ENCODE data around the gene CACNA1E.

Gene CACNA1E

DNA sequence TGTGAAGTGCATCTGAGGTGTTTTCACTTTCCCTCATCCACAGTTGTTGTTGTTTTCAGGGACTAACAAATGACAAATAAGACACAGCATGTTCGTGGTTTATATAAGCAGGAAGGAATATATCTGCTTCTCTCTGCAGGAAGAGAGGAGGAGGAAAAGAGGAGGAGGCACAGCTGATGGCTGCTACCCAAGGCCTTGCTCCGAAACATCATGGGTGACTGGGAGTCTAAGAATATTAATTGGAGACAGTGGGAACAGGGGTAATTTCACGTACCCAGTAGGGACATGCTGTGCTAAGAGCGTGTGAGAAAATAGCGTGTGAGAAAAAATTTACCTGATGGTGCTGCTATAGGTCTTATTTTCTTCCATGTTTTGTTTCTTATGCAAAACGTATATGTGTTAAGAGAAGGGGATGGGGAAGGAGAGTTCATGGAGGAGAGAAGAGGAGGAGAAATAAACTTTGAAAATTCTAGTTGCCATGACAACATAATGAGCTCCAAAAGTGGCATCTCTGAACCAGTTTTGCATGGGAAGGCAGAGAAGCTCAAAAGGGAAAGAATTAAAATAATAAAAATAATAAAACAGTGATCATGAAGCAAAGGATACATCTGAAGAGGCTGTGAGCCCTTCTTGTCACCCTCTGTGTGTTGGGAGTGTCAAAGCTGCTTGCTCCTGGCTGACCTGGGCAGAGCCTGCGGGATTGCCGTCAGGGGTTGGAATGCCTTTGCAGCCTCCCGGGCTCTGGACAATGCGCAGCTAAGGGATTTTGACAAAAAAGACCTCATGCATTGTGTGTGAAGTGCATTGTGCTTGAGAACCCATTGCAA, 192.0 kb downstream of the CACNA1E start:
- H3K4me3 ChIP-seq (replicated peaks in 1 of 2; ENCODE audit: low read depth in 2 of 2, low read length in 2 of 2): no peak overlapping the region
- TF ChIP-seq, protein P1, sequence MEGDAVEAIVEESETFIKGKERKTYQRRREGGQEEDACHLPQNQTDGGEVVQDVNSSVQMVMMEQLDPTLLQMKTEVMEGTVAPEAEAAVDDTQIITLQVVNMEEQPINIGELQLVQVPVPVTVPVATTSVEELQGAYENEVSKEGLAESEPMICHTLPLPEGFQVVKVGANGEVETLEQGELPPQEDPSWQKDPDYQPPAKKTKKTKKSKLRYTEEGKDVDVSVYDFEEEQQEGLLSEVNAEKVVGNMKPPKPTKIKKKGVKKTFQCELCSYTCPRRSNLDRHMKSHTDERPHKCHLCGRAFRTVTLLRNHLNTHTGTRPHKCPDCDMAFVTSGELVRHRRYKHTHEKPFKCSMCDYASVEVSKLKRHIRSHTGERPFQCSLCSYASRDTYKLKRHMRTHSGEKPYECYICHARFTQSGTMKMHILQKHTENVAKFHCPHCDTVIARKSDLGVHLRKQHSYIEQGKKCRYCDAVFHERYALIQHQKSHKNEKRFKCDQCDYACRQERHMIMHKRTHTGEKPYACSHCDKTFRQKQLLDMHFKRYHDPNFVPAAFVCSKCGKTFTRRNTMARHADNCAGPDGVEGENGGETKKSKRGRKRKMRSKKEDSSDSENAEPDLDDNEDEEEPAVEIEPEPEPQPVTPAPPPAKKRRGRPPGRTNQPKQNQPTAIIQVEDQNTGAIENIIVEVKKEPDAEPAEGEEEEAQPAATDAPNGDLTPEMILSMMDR (IDR thresholded peaks at IDR 0.05; ENCODE audit: low read depth, low read length): no peak
- no peak for DNase-seq (ENCODE audit: low read depth in 2 of 2)

DNA sequence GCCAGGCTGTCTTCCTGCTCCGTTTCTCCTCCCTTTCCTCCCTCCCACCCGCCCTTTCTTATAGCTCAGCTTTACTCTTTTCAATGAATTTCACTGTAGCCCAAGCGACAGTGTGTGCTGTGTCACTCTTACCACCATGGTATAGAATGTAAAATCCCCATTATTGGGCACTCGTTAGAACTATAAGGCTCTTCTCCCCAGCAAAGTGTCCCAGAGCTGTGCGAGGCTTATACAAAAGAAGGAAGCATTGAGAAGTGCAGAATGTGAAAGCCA, 192.5 kb downstream of the CACNA1E start:
- TF ChIP-seq, protein P1 (IDR thresholded peaks at IDR 0.05; ENCODE audit: low read depth, low read length): no peak
- H3K4me3 ChIP-seq (replicated peaks in 1 of 2; ENCODE audit: low read depth in 2 of 2, low read length in 2 of 2): no peak overlapping the region
- DNase-seq (ENCODE audit: low read depth in 2 of 2): no peak

GRCh38 chr1:181676269-181676668, 193.0 kb downstream of the CACNA1E start:
- peak in 1 of 2 donors; percentile 4 for DNase-seq (ENCODE audit: low read depth in 2 of 2)
- H3K4me3 ChIP-seq (replicated peaks in 1 of 2; ENCODE audit: low read depth in 2 of 2, low read length in 2 of 2): no peak overlapping the region
- TF ChIP-seq, protein P1 (IDR thresholded peaks at IDR 0.05; ENCODE audit: low read depth, low read length): no peak

- no peak overlapping the region for H3K4me3 ChIP-seq (replicated peaks in 1 of 2; ENCODE audit: low read depth in 2 of 2, low read length in 2 of 2)
- no peak for DNase-seq (ENCODE audit: low read depth in 2 of 2)
- TF ChIP-seq, protein P1 (IDR thresholded peaks at IDR 0.05; ENCODE audit: low read depth, low read length): no peak
Measured at GRCh38 chr1:181680332-181680731, 197.0 kb downstream of the CACNA1E start.

DNA sequence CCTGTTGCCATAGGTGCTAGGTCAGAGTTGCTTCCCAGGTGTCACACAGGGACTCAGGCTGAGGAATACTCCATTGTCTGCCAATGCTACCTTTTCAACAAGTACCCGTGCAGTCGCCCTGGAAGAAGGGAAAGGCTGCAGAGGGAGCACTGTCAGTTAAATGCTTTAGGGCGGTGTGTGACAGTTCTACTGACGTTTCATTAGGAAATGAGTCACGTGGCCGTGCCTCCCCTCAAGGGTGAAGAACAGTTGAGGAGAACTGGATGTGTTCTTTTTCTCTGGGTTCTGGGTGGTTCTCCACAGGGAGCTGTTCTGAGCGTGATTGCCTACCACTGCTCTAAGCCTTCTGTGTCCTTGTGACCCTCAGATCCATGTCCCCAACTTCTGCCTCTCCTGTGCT, 197.6 kb downstream of the CACNA1E start:
- TF ChIP-seq, protein P1 (IDR thresholded peaks at IDR 0.05; ENCODE audit: low read depth, low read length): no peak
- DNase-seq (ENCODE audit: low read depth in 2 of 2): no peak
- no peak overlapping the region for H3K4me3 ChIP-seq (replicated peaks in 1 of 2; ENCODE audit: low read depth in 2 of 2, low read length in 2 of 2)

GRCh38 chr1:181685211-181685610, 201.9 kb downstream of the CACNA1E start:
- TF ChIP-seq, protein P1 (IDR thresholded peaks at IDR 0.05; ENCODE audit: low read depth, low read length): no peak
- no peak for DNase-seq (ENCODE audit: low read depth in 2 of 2)
- H3K4me3 ChIP-seq (replicated peaks in 1 of 2; ENCODE audit: low read depth in 2 of 2, low read length in 2 of 2): no peak overlapping the region

DNA sequence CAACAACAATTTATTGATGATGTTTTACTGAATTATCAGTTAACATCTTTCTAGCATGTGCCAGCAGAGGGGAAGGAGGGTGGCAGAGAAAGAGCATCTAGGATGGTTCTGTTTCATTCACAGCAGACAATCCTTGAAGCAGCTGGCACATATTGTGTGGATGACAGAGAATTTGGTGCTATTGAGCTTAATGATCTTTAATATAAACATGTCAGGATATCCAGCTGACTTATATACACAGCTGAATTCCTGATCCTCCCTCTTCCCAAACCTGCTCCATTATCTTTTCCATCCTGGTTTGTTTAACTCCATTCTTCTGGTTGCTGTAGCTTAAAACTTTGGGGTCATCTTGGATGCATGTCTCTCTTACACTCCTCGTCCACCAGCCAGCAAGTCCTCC, 218.6 kb downstream of the CACNA1E start:
- DNase-seq (ENCODE audit: low read depth in 2 of 2): no peak
- no peak overlapping the region for H3K4me3 ChIP-seq (replicated peaks in 1 of 2; ENCODE audit: low read depth in 2 of 2, low read length in 2 of 2)
- TF ChIP-seq, protein P1 (IDR thresholded peaks at IDR 0.05; ENCODE audit: low read depth, low read length): no peak

Data from cardiac fibroblast (primary cell).